Right ventricle myocardium superior (tissue), 1 donor: ENCODE measurements around the gene DGKI. TPM values are rescaled to one million over a fixed set of nuclear protein-coding genes. Genes with fewer than 3 reads are reported as not detected.

ENCODE experiments used
- ATAC-seq: fragments of 200-7000 bp; cut with Tn5 transposase; one replicate; pipeline ENCODE4 v1.9.1; 2020; ENCODE audit warnings: mild to moderate bottlenecking; ENCODE audit not compliant: poor library complexity
- DNase-seq: peaks from one replicate; pipeline ENCODE4 v3.0.0-alpha.2; 2020
- intact Hi-C: fragments of 100-400 bp; cut with DNase I; formaldehyde crosslinking; loops from one replicate; pipeline ENCODE4 v1.11.2; 2022
- total RNA-seq: library from RNA; stranded (reverse); fragmentation: NEBNext Ultra II Directional; extraction: Animal tissue kit (Norgen Biotek cat#: 25700); gene quantifications from one replicate; pipeline ENCODE4 v1.2.1, GENCODE V29; 2021
- donor health status: DM: no; HTN: yes; CAD: no; lungs with severe emphysema.

The DGKI gene
- total RNA-seq, 1 donor from 2014 or later, result 1.4 TPM

GRCh38 chr7:137804836-137805235 is 41.9 kb downstream of the DGKI start:
- DNase-seq (no peak), ATAC-seq (no peak)
- intact Hi-C loops, result no loop called here

DNA sequence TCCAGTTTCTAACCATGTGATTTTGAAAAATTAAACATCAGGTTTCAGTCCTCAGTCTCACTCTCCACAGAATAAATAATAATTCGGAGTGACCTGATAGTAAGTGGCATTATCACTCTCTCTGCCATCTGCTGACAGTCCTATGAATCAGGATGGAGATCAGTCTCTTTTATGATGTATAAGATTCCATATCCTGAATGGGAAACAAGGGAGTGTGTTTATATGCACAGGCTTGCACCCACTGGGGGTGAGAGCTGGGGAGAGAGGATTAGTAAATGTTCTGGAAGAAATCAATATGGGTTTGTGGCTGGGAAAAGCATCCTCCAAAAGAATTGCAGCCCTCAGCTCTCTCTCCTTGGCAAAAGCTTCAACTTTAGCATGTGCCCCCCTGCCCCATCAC is 45.3 kb downstream of the DGKI start:
- DNase-seq (no peak), ATAC-seq (no peak)
- intact Hi-C loops, result no loop called here

GRCh38 chr7:137801003-137801402 is 45.8 kb downstream of the DGKI start:
- DNase-seq, result no peak
- no peak for ATAC-seq
- intact Hi-C loops, result no loop called here

DNA sequence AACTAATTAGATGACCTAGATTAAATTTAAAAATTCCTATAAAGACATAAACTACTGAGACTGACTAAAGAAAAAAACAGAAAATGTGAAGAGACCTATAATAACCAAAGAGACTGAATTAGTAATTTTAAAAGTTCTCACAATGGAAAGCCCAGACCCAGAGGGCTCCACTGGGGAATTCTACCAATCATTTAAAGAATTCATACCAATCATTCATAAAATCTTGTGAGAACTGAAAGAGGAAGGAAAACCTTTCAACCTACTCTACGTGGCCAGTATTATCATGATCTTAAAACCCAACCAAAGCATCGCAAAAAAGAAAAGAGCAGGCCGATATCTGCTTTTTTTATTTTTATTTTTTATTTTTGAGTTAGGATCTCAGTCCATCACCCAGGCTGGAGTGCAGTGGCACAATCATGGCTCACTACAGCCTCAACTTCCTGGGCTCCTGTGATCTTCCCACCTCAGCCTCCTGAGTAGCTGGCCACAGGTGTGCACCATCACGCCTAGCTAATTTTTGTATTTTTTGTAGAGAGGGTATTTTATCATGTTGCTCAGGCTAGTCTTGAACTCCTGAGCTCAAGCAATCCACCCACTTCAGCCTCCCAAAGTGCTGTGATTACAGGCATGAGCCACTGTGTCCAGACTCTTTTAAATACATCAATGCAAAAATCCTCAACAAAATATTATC is 48.6 kb downstream of the DGKI start:
- ATAC-seq, result no peak
- no peak for DNase-seq
- intact Hi-C loops, result no loop called here

GRCh38 chr7:137795211-137795610 is 51.6 kb downstream of the DGKI start:
- DNase-seq (no peak), ATAC-seq (no peak)
- intact Hi-C loops, result no loop called here

DNA sequence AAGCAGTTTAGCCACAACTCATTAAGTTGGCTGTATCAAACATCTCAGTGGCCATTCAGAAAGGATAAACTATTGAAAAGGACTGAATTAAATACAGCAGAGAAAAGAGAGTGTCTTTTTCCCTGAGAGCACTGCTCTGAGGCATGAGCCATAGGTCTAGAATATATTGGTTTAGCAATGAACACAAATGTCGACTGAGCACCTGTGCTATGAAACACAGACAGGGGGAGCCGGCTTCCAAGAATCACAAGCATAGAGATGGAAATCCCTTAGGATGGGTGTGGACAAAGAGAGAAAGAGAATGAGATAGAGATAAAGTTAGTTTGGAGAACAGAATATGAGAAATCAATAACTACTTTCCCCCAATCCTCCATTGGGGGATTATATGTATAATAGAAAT is 54.8 kb downstream of the DGKI start:
- no peak for ATAC-seq
- intact Hi-C loops, result no loop called here

DNA sequence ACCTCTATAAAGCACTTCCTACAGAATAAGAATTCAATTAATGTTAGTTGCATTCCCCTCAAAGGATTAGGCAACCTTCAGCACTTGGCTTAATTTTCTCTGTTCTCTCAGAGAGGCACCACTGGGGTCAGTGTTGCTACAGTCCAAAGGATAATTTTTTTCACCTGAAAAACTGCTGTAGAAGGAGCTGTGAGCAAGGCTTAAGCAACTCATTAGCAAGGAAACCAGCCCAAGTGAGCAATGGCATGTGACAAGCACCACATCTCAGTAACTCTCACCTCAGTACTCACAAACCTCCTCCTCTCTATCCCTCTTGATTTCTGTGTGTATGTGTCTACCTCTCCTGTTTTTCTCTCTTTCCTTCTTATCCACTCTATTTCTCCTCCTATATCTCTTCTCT is 55.9 kb downstream of the DGKI start:
- no peak for DNase-seq
- no peak for ATAC-seq
- intact Hi-C loops, result no loop called here

More for the DNA sequence above, 54.8 kb downstream of the DGKI start:
- DNase-seq, result no peak

GRCh38 chr7:137789215-137789882 is 57.4 kb downstream of the DGKI start:
- ATAC-seq, result no peak
- no peak for DNase-seq
- intact Hi-C loops, result no loop called here

DNA sequence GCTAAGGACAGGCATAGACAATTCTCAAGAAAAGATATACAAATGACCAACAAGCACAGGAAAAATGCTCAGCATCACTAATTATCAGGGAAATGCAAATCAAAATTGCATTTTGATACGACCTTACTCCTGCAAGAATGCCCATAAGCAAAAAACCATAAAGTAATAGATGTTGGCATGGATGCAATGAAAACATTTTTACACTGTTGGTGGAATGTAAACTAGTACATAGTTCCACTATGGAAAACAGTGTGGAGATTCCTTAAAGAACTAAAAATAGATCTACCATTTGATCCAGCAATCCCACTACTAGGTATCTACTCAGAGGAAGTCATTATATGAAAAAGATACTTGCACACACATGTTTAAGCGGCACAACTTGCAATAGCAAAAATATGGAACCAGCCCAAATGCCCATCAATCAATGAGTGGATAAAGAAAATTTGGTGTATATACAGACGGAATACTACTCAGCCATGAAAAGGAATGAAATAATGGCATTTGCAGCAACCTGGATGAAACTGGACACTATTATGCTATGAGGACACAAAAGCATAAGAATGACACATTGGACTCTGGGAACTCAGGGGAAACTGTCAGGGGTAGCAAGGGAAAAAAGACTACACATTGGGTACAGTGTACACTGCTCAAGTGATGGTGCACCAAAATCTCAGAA is 59.3 kb downstream of the DGKI start:
- intact Hi-C loops, result no loop called here
- no peak for DNase-seq
- ATAC-seq, result no peak

DNA sequence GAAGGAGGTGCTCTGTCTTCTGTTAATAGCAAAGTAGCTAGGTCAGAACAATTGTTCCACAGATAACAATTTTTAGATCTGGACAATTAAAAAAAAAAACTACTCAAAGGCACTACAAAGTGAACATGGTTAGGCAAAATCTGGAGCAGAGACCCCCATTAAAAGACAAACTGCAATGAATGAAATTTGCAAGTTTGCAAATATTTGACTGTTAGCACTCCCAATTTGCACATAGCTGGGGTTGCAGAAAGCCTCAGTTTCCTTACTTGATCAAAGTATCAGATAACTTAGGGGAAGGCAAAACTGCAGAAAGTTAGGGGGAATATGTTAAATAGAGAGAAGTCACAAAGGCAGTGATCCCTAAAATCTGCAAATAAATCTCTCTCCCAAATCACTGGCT is 68.3 kb downstream of the DGKI start:
- ATAC-seq, result no peak
- no peak for DNase-seq
- intact Hi-C loops, result no loop called here

DNA sequence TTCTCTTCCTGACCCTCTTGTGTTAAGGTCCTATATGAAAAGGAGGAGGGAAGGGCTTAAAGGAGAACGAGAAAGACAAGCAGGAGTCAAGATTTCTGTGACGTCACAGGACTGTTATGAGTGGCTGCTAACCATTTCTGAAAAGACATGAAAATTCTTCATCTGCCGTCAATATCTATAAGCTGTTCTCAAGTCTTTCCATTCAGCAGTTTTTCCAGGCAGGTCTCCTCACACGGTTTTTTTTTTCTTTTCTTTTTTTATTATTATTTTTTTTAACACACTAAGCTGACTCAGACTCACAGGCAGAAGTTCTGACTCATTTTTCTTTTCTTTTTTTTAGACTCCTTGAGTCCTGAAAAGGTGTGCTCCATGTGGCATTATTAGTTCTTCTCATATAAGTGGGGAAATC is 72.0 kb downstream of the DGKI start:
- ATAC-seq (no peak), DNase-seq (no peak)
- intact Hi-C loops, result no loop called here

DNA sequence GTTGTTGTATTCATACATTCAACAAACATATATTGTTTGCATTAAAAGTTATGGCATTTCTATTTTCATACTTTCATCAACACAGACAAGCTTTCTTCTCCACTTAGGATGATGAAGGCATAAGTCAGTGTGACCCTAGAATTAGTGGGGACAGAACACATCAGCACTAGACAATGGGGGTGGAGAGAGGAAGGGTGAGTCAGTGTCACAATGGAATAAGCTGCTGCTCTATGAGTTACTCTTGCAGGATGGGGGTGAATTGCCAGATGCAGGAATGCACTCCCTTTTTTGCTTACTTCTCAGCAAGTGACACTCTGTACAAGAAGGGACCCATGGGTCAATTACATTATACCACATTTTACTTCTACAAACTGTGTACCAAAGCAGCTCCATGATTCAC is 74.0 kb downstream of the DGKI start:
- ATAC-seq, result no peak
- intact Hi-C loops, result no loop called here
- DNase-seq, result no peak

DNA sequence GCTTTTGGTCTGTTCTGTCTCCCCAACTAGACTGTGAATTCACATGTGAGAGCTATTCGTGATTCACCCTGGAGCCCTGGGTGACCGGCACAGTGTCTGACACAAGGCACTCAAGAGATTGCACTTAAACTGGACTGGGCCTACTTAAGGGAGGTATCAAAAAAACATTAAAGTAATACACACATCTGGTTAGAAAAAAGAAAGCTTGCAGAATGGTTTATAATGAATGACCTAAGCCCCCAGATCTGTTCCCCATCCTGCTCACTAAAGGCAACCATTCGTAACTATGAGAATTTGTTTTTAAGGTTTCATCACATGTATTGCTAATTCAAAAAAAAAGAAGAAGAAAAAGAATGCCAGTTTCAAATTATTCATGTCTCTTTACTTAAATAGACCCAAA is 74.5 kb downstream of the DGKI start:
- intact Hi-C loops, result no loop called here
- DNase-seq (no peak), ATAC-seq (no peak)

- ATAC-seq (no peak), DNase-seq (no peak)
- intact Hi-C loops, result no loop called here
Measured at GRCh38 chr7:137771679-137772078, 75.1 kb downstream of the DGKI start.

- intact Hi-C loops, result no loop called here
- ATAC-seq, result no peak
Measured at GRCh38 chr7:137771273-137771672, 75.5 kb downstream of the DGKI start.

GRCh38 chr7:137768366-137768765 is 78.4 kb downstream of the DGKI start:
- no peak for ATAC-seq

More at GRCh38 chr7:137771273-137771672, 75.5 kb downstream of the DGKI start:
- DNase-seq, result no peak

DNA sequence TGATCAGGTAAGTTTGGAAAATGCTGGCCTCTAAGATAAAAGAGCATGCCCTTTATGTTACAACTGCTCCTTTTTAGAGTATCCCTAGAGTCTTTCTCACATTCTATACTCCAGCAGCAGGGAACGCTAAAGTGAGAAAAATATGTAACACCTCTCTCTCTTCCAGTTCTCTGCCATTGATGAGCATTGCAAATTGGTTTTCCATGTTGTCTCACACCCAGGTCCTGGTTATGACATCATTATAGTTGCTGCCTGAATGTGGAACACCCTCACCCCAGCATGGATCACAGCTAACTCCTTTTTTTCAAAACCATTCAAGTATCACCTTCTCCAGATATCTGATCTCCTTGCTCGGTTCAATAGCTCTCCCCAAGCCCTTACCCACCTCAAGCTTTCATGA is 84.4 kb downstream of the DGKI start:
- intact Hi-C loops, result no loop called here
- ATAC-seq (no peak), DNase-seq (no peak)

More at GRCh38 chr7:137768366-137768765, 78.4 kb downstream of the DGKI start:
- intact Hi-C loops, result no loop called here
- no peak for DNase-seq

- intact Hi-C loops, result no loop called here
- no peak for DNase-seq
- no peak for ATAC-seq
Measured at GRCh38 chr7:137760111-137760510, 86.7 kb downstream of the DGKI start.

- no peak for ATAC-seq
- intact Hi-C loops, result no loop called here
Measured at GRCh38 chr7:137757146-137757925, 89.4 kb downstream of the DGKI start.

More at GRCh38 chr7:137757146-137757925, 89.4 kb downstream of the DGKI start:
- DNase-seq, result no peak
